ENCODE results near the gene MTMR2.

- no peak for TF ChIP-seq CTCF (IDR thresholded peaks at IDR 0.05)
- no peak for TF ChIP-seq EZH2 (IDR thresholded peaks at IDR 0.05; ENCODE audit: borderline replicate concordance, insufficient read depth, low read depth, low read length, poor library complexity, severe bottlenecking)
Measured at GRCh38 chr11:95863486-95864140, 60.3 kb downstream of the MTMR2 start.

Data from B cell (primary cell).